Keratinocyte (primary cell): ENCODE data around the gene TMEM174. TPM values are rescaled to one million over a fixed set of nuclear protein-coding genes. Genes with fewer than 3 reads are reported as not detected.

Source experiments
- DNase-seq: peaks from one replicate; pipeline ENCODE4 v3.0.0-alpha.2; 2011; ENCODE audit warnings: low read depth, missing footprints, low spot score
- FAIRE-seq: peaks from 2 replicates; lab custom pipeline; 2011; peaks lifted over from hg19 to GRCh38; lab: Jason Lieb, UNC
- H2AFZ ChIP-seq: 2 replicates; pipeline ENCODE4 v1.6.0; 2012; ENCODE audit warnings: low read length, control low read depth, inconsistent platforms; ENCODE audit not compliant: control insufficient read depth
- H3K27ac ChIP-seq: 2 replicates; pipeline ENCODE4 v1.5.1; 2011; ENCODE audit warnings: low read length; ENCODE audit not compliant: control insufficient read depth, insufficient read depth
- H3K27me3 ChIP-seq: 3 replicates; pipeline ENCODE4 v1.6.0; 2011; ENCODE audit warnings: low read length; ENCODE audit not compliant: control insufficient read depth, insufficient read depth; ENCODE audit errors: extremely low read depth
- H3K36me3 ChIP-seq, 2 experiments: 2 replicates in 1 of 2; 3 replicates in 1 of 2; pipeline ENCODE4 v1.5.1; 2011; ENCODE audit warnings: low read length in 2 of 2, mild to moderate bottlenecking in 1 of 2; ENCODE audit not compliant: control insufficient read depth in 2 of 2, insufficient read depth in 2 of 2; ENCODE audit errors: extremely low read depth in 1 of 2
- H3K4me1 ChIP-seq: 3 replicates; pipeline ENCODE4 v1.5.1; 2011; ENCODE audit warnings: low read length; ENCODE audit not compliant: control insufficient read depth, insufficient read depth; ENCODE audit errors: extremely low read depth
- H3K4me2 ChIP-seq: 3 replicates; pipeline ENCODE4 v1.6.0; 2011; ENCODE audit warnings: low read depth, low read length; ENCODE audit not compliant: control insufficient read depth, insufficient read depth; ENCODE audit errors: extremely low read depth
- H3K4me3 ChIP-seq, 3 experiments: fragments of 200-600 bp in 1 of 3; sonication (generic) in 1 of 3; 2 replicates in 2 of 3; 3 replicates in 1 of 3; pipeline ENCODE4 v1.5.1; 2011 to 2016; ENCODE audit warnings: low read length in 3 of 3, mild to moderate bottlenecking in 3 of 3, control low read depth in 2 of 3, inconsistent platforms in 1 of 3, low read depth in 1 of 3, mixed read lengths in 1 of 3, mixed run types in 1 of 3, moderate library complexity in 1 of 3; ENCODE audit not compliant: control insufficient read depth in 2 of 3, insufficient read depth in 2 of 3; ENCODE audit errors: extremely low read depth in 1 of 3
- H3K79me2 ChIP-seq: 2 replicates; pipeline ENCODE4 v1.6.0; 2012; ENCODE audit warnings: low read length; ENCODE audit not compliant: control insufficient read depth, insufficient read depth
- H3K9ac ChIP-seq: 3 replicates; pipeline ENCODE4 v1.6.0; 2011; ENCODE audit warnings: low read length; ENCODE audit not compliant: control insufficient read depth, insufficient read depth; ENCODE audit errors: extremely low read depth
- H3K9me1 ChIP-seq: 3 replicates; pipeline ENCODE4 v1.6.0; 2011; ENCODE audit warnings: low read length; ENCODE audit not compliant: control insufficient read depth, insufficient read depth; ENCODE audit errors: extremely low read depth
- H3K9me3 ChIP-seq: 2 replicates; pipeline ENCODE4 v1.5.1; 2012; ENCODE audit warnings: low read depth, low read length; ENCODE audit not compliant: control insufficient read depth
- H4K20me1 ChIP-seq: 3 replicates; pipeline ENCODE4 v1.6.0; 2011; ENCODE audit warnings: low read length; ENCODE audit not compliant: control insufficient read depth, insufficient read depth; ENCODE audit errors: extremely low read depth
- EZH2 ChIP-seq: IDR thresholded peaks from one replicate; pipeline ENCODE4 v1.6.1; 2012; ENCODE audit warnings: inconsistent platforms, mild to moderate bottlenecking, low read length, moderate library complexity
- dilution Hi-C: fragments of 300-500 bp; cut with MboI; formaldehyde crosslinking; loops from one replicate; pipeline ENCODE4 v1.7.0; 2020; ENCODE audit warnings: low sequenced_read_pairs; ENCODE audit not compliant: extremely low pct_ligation_motif_present
- polyA plus RNA-seq, 5 experiments: library from polyadenylated mRNA; depleted of rRNA in 3 of 5; stranded (reverse) in 3 of 5; stranded (forward) in 1 of 5; unstranded in 1 of 5; fragments of >200 nt; gene quantifications; 1 replicate in 1 of 5; 2 replicates in 3 of 5; 3 replicates in 1 of 5; pipeline versions ENCODE4 v1.2.1 to v1.2.3, GENCODE V29; 2011 to 2012; ENCODE audit warnings: missing spikeins in 2 of 5, low read depth in 1 of 5, low replicate concordance in 1 of 5
- TF ChIP-seq, protein P1 (sequence below), 3 experiments: IDR thresholded peaks in 1 of 3; conservative IDR thresholded peaks in 1 of 3; optimal IDR thresholded peaks in 1 of 3; 2 replicates in 2 of 3; 3 replicates in 1 of 3; pipeline versions ENCODE3 to v1.5.1; 2011; ENCODE audit warnings: low read length in 3 of 3, mild to moderate bottlenecking in 3 of 3, moderate library complexity in 2 of 3, control low read depth in 1 of 3, inconsistent platforms in 1 of 3; ENCODE audit not compliant: insufficient read depth in 2 of 3; ENCODE audit errors: extremely low read depth in 1 of 3

The TMEM174 gene
- polyA plus RNA-seq, 1 donor (not counting 4 experiments of a cell fraction or from before 2014, with no cell fraction given): not detected

GRCh38 chr5:73221726-73222125 is 48.7 kb downstream of the TMEM174 start:
- H3K9ac ChIP-seq: no peak overlapping the region
- dilution Hi-C loops: no loop called here
- H4K20me1 ChIP-seq: no peaks in the 10 kb centered on the region
- H3K27me3 ChIP-seq: no peaks in the 10 kb centered on the region
- no peaks in the 10 kb centered on the region for H3K4me1 ChIP-seq
- H3K4me2 ChIP-seq: no peak overlapping the region
- TF ChIP-seq EZH2: no peak
- TF ChIP-seq, protein P1, sequence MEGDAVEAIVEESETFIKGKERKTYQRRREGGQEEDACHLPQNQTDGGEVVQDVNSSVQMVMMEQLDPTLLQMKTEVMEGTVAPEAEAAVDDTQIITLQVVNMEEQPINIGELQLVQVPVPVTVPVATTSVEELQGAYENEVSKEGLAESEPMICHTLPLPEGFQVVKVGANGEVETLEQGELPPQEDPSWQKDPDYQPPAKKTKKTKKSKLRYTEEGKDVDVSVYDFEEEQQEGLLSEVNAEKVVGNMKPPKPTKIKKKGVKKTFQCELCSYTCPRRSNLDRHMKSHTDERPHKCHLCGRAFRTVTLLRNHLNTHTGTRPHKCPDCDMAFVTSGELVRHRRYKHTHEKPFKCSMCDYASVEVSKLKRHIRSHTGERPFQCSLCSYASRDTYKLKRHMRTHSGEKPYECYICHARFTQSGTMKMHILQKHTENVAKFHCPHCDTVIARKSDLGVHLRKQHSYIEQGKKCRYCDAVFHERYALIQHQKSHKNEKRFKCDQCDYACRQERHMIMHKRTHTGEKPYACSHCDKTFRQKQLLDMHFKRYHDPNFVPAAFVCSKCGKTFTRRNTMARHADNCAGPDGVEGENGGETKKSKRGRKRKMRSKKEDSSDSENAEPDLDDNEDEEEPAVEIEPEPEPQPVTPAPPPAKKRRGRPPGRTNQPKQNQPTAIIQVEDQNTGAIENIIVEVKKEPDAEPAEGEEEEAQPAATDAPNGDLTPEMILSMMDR (optimal IDR thresholded peaks at IDR 0.05 in 1 of 3, IDR thresholded peaks at IDR 0.05 in 1 of 3, conservative IDR thresholded peaks at IDR 0.05 in 1 of 3; ENCODE audit: extremely low read depth in 1 of 3, insufficient read depth in 2 of 3, low read length in 3 of 3): no peak
- no peaks in the 10 kb centered on the region for H3K9me1 ChIP-seq
- no peak for DNase-seq
- no peaks in the 10 kb centered on the region for H3K36me3 ChIP-seq
- H3K27ac ChIP-seq: no peak overlapping the region
- no peak overlapping the region for H3K4me3 ChIP-seq
- no peaks in the 10 kb centered on the region for H3K79me2 ChIP-seq
- no peak overlapping the region for H2AFZ ChIP-seq
- H3K9me3 ChIP-seq: no peaks in the 10 kb centered on the region
- no peak for FAIRE-seq

GRCh38 chr5:73222173-73222572 is 49.2 kb downstream of the TMEM174 start:
- Histone ChIP-seq H4K20me1 (no peaks in the 10 kb centered on the region), H3K79me2 (no peaks in the 10 kb centered on the region), H3K27me3 (no peaks in the 10 kb centered on the region), H3K4me2 (no peak overlapping the region), H3K9me1 (no peaks in the 10 kb centered on the region), H2AFZ (no peak overlapping the region), H3K9ac (no peak overlapping the region), H3K9me3 (no peaks in the 10 kb centered on the region), H3K4me3 (no peak overlapping the region), H3K36me3 (no peaks in the 10 kb centered on the region), H3K4me1 (no peaks in the 10 kb centered on the region), H3K27ac (no peak overlapping the region)
- TF ChIP-seq EZH2: no peak
- TF ChIP-seq, protein P1 (optimal IDR thresholded peaks at IDR 0.05 in 1 of 3, IDR thresholded peaks at IDR 0.05 in 1 of 3, conservative IDR thresholded peaks at IDR 0.05 in 1 of 3; ENCODE audit: extremely low read depth in 1 of 3, insufficient read depth in 2 of 3, low read length in 3 of 3): no peak
- FAIRE-seq: no peak
- dilution Hi-C loops: no loop called here
- no peak for DNase-seq

Other genes with a start within 250 kb of the TMEM174 start
- gene FCHO2, start 217.2 kb upstream of the TMEM174 start, polyA plus RNA-seq: 7.8 to 14.8 TPM (median 10.6 TPM) in 3 replicates
- 8.7 to 10.3 TPM (median 8.8 TPM) in 3 replicates for gene TMEM171, start 52.6 kb upstream of the TMEM174 start, polyA plus RNA-seq